Heart right ventricle (tissue), 16 donors: ENCODE measurements around the gene MSH2. TPM values are rescaled to one million over a fixed set of nuclear protein-coding genes. Genes with fewer than 3 reads are reported as not detected.
A peak's percentile ranks its signal among the peaks of the same experiment; 100 is the strongest.

Source experiments
- ATAC-seq, 8 donors: fragments of 200-7000 bp; cut with Tn5 transposase; one replicate each; pipeline ENCODE4 v1.9.1; 2020; ENCODE audit warnings: mild to moderate bottlenecking in 8 of 8, moderate library complexity in 8 of 8, moderate number of reproducible peaks in 1 of 8
- DNase-seq, 2 donors: peaks; one replicate each; pipeline ENCODE4 v3.0.0-alpha.2; 2020
- H3K27ac ChIP-seq, 10 donors: fragments of 200-600 bp; sonication (generic) in 2 of 10; one replicate each; pipeline versions ENCODE4 v1.5.0 to v1.8.0; 2020 to 2022; ENCODE audit warnings: mild to moderate bottlenecking in 3 of 10
- H3K27me3 ChIP-seq, 7 donors: fragments of 200-600 bp; one replicate each; pipeline ENCODE4 v1.8.0; 2021 to 2022; ENCODE audit warnings: mild to moderate bottlenecking in 2 of 7
- H3K36me3 ChIP-seq, 9 donors: fragments of 200-600 bp; sonication (generic) in 1 of 9; one replicate each; pipeline versions ENCODE4 v1.5.0 to v1.8.0; 2020 to 2022; ENCODE audit warnings: mild to moderate bottlenecking in 2 of 9
- H3K4me1 ChIP-seq, 9 donors: fragments of 200-600 bp; sonication (generic) in 1 of 9; one replicate each; pipeline versions ENCODE4 v1.5.0 to v1.8.0; 2020 to 2022; ENCODE audit warnings: mild to moderate bottlenecking in 4 of 9
- H3K4me3 ChIP-seq, 10 donors: fragments of 200-600 bp; sonication (generic) in 2 of 10; one replicate each; pipeline versions ENCODE4 v1.5.0 to v1.8.0; 2020 to 2022; ENCODE audit warnings: mild to moderate bottlenecking in 7 of 10, moderate library complexity in 2 of 10
- H3K9me3 ChIP-seq, 11 donors: fragments of 200-600 bp in 10 of 11; sonication (generic) in 2 of 11; one replicate each; pipeline versions ENCODE4 v1.5.0 to v1.8.0; 2013 to 2022; ENCODE audit warnings: mild to moderate bottlenecking in 2 of 11, control low read depth in 1 of 11, moderate library complexity in 1 of 11
- CTCF ChIP-seq, 9 donors: fragments of 200-600 bp; sonication (generic) in 2 of 9; IDR thresholded peaks; one replicate each; pipeline versions ENCODE4 v1.5.0 to v1.8.0; 2021 to 2022; ENCODE audit warnings: antibody characterized with exemption in 9 of 9, mild to moderate bottlenecking in 5 of 9, moderate library complexity in 1 of 9
- WGBS, 2 donors: extraction: QIAGEN DNeasy Blood & Tissue Kit; methylation state at CpG; one replicate each; pipeline ENCODE4 v1.1.7; 2013; ENCODE audit warnings: inconsistent platforms in 1 of 2; 5-methylcytosine and 5-hydroxymethylcytosine counted together
- intact Hi-C, 10 donors: fragments of 100-400 bp; cut with DNase I; formaldehyde crosslinking; loops; one replicate each; pipeline versions ENCODE4 v1.11.1 to v1.14.2; 2022
- polyA plus RNA-seq, 2 donors: library from polyadenylated mRNA; stranded (reverse); fragments of 200-250 nt; gene quantifications; one replicate each; pipeline ENCODE4 v1.2.3, GENCODE V29; 2013
- total RNA-seq, 10 donors: library from RNA; stranded (reverse); fragmentation: NEBNext Ultra II Directional in 3 of 10; extraction: Animal tissue kit (Norgen Biotek cat#: 25700) in 3 of 10; gene quantifications; one replicate each; pipeline versions ENCODE4 v1.2.1 to v1.2.4, GENCODE V29; 2021 to 2023
- donor health status: Arrhythmogenic right ventricular cardiomyopathy.
- donor health status: ischemic (EF 13 %, LVEDD 7.1; RV severe dilation, severe dysfunction).
- donor health status: healthy with polysubstance abuse.
- donor health status: DM: no; HTN: yes; CAD: no.
- donor health status: DM: no; HTN: no; CAD: no.
- donor health status: ischemic (EF 25% LVEDD 6.9; RV normal size, moderate dysfunction).
- donor health status: ischemic (EF 25% LVEDD 5.7; RV mildly dilated, moderate dysfunction).
- donor health status: healthy.
- donor health status: DM: yes; HTN: yes; CAD: no.
- donor health status: Ischemic cardiomyopathy.
- donor health status: ischemic (EF 35%, LVEDD 5.7; RV mildly dilated, moderate dysfunction).
- donor health status: nonischemic (EF 11% LVEDD 7.7; RV severe dilation, severe dysfunction).
- donor health status: DM: yes; HTN: yes; CAD: no.
- donor health status: PGD.
- donor health status: ischemic (EF 29% LVEDD 5.4; RV normal size, mild dysfunction).
- donor health status: nonischemic (EF 23%, LVEDD 6.1; RV moderate dilation, normal function).

The MSH2 gene
- total and polyA plus RNA-seq, 12 donors, result 4.3 to 18.9 (median 15.9) TPM

GRCh38 chr2:47373747-47374146 lies 29.2 kb upstream of the MSH2 start:
- peak in 2 of 9 donors; percentile 27 to 34 for TF ChIP-seq CTCF (IDR thresholded peaks at IDR 0.05)
- WGBS, 2 donors, result 49% methylated on average over 5 of the region's 5 CpGs

DNA sequence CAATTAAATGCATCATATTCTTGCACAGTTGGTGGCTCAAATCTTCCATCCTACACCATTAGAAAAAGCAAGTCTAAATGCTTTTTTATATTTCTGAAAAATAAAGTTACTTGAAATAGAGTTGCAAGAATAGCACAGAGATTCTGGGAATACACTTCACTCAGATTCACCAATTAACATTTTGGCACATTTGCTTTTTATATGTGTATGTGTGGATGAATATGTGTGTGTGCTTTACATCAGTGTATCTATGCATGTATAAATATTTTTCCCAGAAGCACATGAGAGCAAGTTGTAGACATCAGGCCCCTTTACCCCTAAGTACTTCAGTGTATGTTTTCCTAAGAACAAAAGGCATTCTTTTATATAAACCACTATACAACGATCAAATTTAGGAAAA lies 27.6 kb upstream of the MSH2 start:
- H3K27me3 ChIP-seq, result peaks cover 0 to 13% (median 9%) of the 10 kb centered on the region in 7 donors

More at GRCh38 chr2:47373747-47374146, 29.2 kb upstream of the MSH2 start:
- Histone ChIP-seq H3K4me3 (no peak overlapping the region), H3K36me3 (no peaks in the 10 kb centered on the region), H3K4me1 (peaks cover 2 to 14% (median 11%) of the 10 kb centered on the region in 9 donors), H3K27me3 (peaks cover 12 to 29% (median 25%) of the 10 kb centered on the region in 7 donors), H3K27ac (no peak overlapping the region), H3K9me3 (no peaks in the 10 kb centered on the region)
- peak in 2 of 8 donors; percentile 26 to 42 for ATAC-seq
- intact Hi-C loops, result no loop called here
- no peak for DNase-seq

GRCh38 chr2:47379384-47379783 lies 23.6 kb upstream of the MSH2 start:
- Histone ChIP-seq H3K9me3 (no peaks in the 10 kb centered on the region), H3K4me1 (no peaks in the 10 kb centered on the region), H3K36me3 (no peaks in the 10 kb centered on the region), H3K27ac (no peak overlapping the region), H3K27me3 (no peaks in the 10 kb centered on the region), H3K4me3 (no peak overlapping the region)
- no peak for ATAC-seq
- TF ChIP-seq CTCF (IDR thresholded peaks at IDR 0.05), result no peak
- DNase-seq, result no peak
- WGBS, 2 donors, result 89 to 90% methylated on average over 3 of the region's 3 CpGs
- intact Hi-C loops, result no loop called here

More for the DNA sequence above, 27.6 kb upstream of the MSH2 start:
- no peaks in the 10 kb centered on the region for H3K9me3 ChIP-seq
- no peak overlapping the region for H3K27ac ChIP-seq
- no peaks in the 10 kb centered on the region for H3K36me3 ChIP-seq
- H3K4me3 ChIP-seq, result no peak overlapping the region
- 88 to 90% methylated on average over 1 of the region's 1 CpG for WGBS, 2 donors
- no peak for DNase-seq
- intact Hi-C loops, result no loop called here
- no peaks in the 10 kb centered on the region for H3K4me1 ChIP-seq
- TF ChIP-seq CTCF (IDR thresholded peaks at IDR 0.05), result no peak
- ATAC-seq, result no peak

- no peaks in the 10 kb centered on the region for H3K9me3 ChIP-seq
- intact Hi-C loops, result no loop called here
- DNase-seq, result no peak
- WGBS, 2 donors, result 91 to 98% methylated on average over 1 of the region's 1 CpG
- no peak overlapping the region for H3K4me3 ChIP-seq
- TF ChIP-seq CTCF (IDR thresholded peaks at IDR 0.05), result no peak
- no peaks in the 10 kb centered on the region for H3K36me3 ChIP-seq
- ATAC-seq, result no peak
- no peaks in the 10 kb centered on the region for H3K27me3 ChIP-seq
- H3K4me1 ChIP-seq, result no peaks in the 10 kb centered on the region
- no peak overlapping the region for H3K27ac ChIP-seq
Observed at GRCh38 chr2:47381408-47381807, 21.5 kb upstream of the MSH2 start.
